IMR-90 (cell line): Measurements from ENCODE around the gene SART1. TPM values are rescaled to one million over a fixed set of nuclear protein-coding genes. Genes with fewer than 3 reads are reported as not detected.

Experiments
- ATAC-seq: fragments of 200-7000 bp; cut with Tn5 transposase; 2 replicates; pipeline ENCODE4 v1.9.1; 2020; ENCODE audit warnings: low read depth, mild to moderate bottlenecking, moderate library complexity
- BruUV-seq: library from RNA; stranded (reverse); fragments of 400-500 nt; replicated peaks from 2 replicates; lab custom pipeline; 2021; lab: Mats Ljungman, UMichigan
- CTCF ChIA-PET: fragments of 300-600 bp; formaldehyde crosslinking; extraction: SDS; loops from one replicate; lab custom pipeline; 2021; ENCODE audit warnings: antibody characterized with exemption; lab: Yijun Ruan, JAX
- POLR2A ChIA-PET: fragments of 300-600 bp; sonication (Branson Sonifier 250); formaldehyde crosslinking; loops from one replicate; lab custom pipeline; 2022; ENCODE audit warnings: antibody characterized with exemption; ENCODE audit not compliant: unreplicated experiment; lab: Charles Lee
- DNase-seq: peaks from one replicate; pipeline ENCODE4 v3.0.0; 2013
- H2AFZ ChIP-seq: replicated peaks from 2 replicates; pipeline ENCODE3; 2013; ENCODE audit warnings: low read length, mild to moderate bottlenecking; ENCODE audit not compliant: poor library complexity
- H2AK5ac ChIP-seq: 2 replicates; pipeline ENCODE4 v1.6.1; 2013; ENCODE audit warnings: low read depth, low read length, inconsistent platforms
- H2AK9ac ChIP-seq: replicated peaks from 2 replicates; pipeline ENCODE3; 2013; ENCODE audit warnings: mild to moderate bottlenecking, low read depth, low read length, moderate library complexity; ENCODE audit not compliant: poor library complexity
- H2BK120ac ChIP-seq: 2 replicates; pipeline ENCODE4 v1.6.1; 2013; ENCODE audit warnings: low read depth, low read length, inconsistent platforms
- H2BK15ac ChIP-seq: 3 replicates; pipeline ENCODE4 v1.6.1; 2013; ENCODE audit warnings: low read depth, low read length, inconsistent platforms
- H2BK20ac ChIP-seq: 2 replicates; pipeline ENCODE4 v1.6.1; 2013; ENCODE audit warnings: low read depth, mild to moderate bottlenecking, inconsistent platforms, low read length, moderate library complexity
- H2BK5ac ChIP-seq: 2 replicates; pipeline ENCODE4 v1.6.1; 2013; ENCODE audit warnings: mild to moderate bottlenecking, low read depth, low read length, inconsistent platforms; ENCODE audit not compliant: poor library complexity, severe bottlenecking
- H3K14ac ChIP-seq: replicated peaks from 2 replicates; pipeline ENCODE4 v1.6.1; 2013; ENCODE audit warnings: low read depth, low read length, inconsistent platforms
- H3K18ac ChIP-seq: 2 replicates; pipeline ENCODE4 v1.6.1; 2013; ENCODE audit warnings: low read depth, low read length, control low read depth
- H3K23ac ChIP-seq: 2 replicates; pipeline ENCODE4 v1.6.1; 2013; ENCODE audit warnings: low read depth, low read length, inconsistent platforms
- H3K27ac ChIP-seq: 2 replicates; pipeline ENCODE4 v1.5.1; 2013; ENCODE audit warnings: mild to moderate bottlenecking, control low read depth, low read length; ENCODE audit not compliant: insufficient read depth
- H3K27me3 ChIP-seq: 2 replicates; pipeline ENCODE4 v1.6.1; 2013; ENCODE audit warnings: low read length; ENCODE audit not compliant: control insufficient read depth, insufficient read depth
- H3K36me3 ChIP-seq: 2 replicates; pipeline ENCODE4 v1.6.1; 2013; ENCODE audit warnings: low read length, mixed read lengths; ENCODE audit not compliant: control insufficient read depth, insufficient read depth
- H3K4ac ChIP-seq: 2 replicates; pipeline ENCODE4 v1.6.1; 2013; ENCODE audit warnings: low read depth, low read length, inconsistent platforms
- H3K4me1 ChIP-seq: 2 replicates; pipeline ENCODE4 v1.6.1; 2013; ENCODE audit warnings: low read length, mixed read lengths; ENCODE audit not compliant: control insufficient read depth, insufficient read depth
- H3K4me2 ChIP-seq: 2 replicates; pipeline ENCODE4 v1.6.1; 2013; ENCODE audit warnings: low read depth, mild to moderate bottlenecking, control low read depth, low read length, moderate library complexity
- H3K4me3 ChIP-seq: 2 replicates; pipeline ENCODE4 v1.5.1; 2013; ENCODE audit warnings: low read depth, mild to moderate bottlenecking, control low read depth, low read length, moderate library complexity; ENCODE audit not compliant: insufficient read depth
- H3K56ac ChIP-seq: 2 replicates; pipeline ENCODE4 v1.6.1; 2013; ENCODE audit warnings: low read length, inconsistent platforms; ENCODE audit not compliant: insufficient read depth; ENCODE audit errors: extremely low read depth
- H3K79me1 ChIP-seq, 2 experiments: 2 replicates each; pipeline ENCODE4 v1.6.1; 2013; ENCODE audit warnings: low read length in 2 of 2, inconsistent platforms in 1 of 2, low read depth in 1 of 2
- H3K9ac ChIP-seq: 2 replicates; pipeline ENCODE4 v1.6.1; 2013; ENCODE audit warnings: low read depth, low read length, control low read depth
- H3K9me1 ChIP-seq: 2 replicates; pipeline ENCODE4 v1.6.1; 2013; ENCODE audit warnings: low read length, inconsistent platforms; ENCODE audit not compliant: insufficient read depth
- H3K9me3 ChIP-seq: 2 replicates; pipeline ENCODE4 v1.6.1; 2013; ENCODE audit warnings: low read length; ENCODE audit not compliant: control insufficient read depth, insufficient read depth
- H4K20me1 ChIP-seq: 2 replicates; pipeline ENCODE4 v1.6.1; 2013; ENCODE audit warnings: low read length, inconsistent platforms; ENCODE audit not compliant: insufficient read depth
- H4K5ac ChIP-seq: 2 replicates; pipeline ENCODE4 v1.6.1; 2013; ENCODE audit warnings: mild to moderate bottlenecking, low read depth, low read length, control low read depth
- H4K8ac ChIP-seq, 2 experiments: 2 replicates each; pipeline ENCODE4 v1.6.1; 2013; ENCODE audit warnings: low read depth in 2 of 2, low read length in 2 of 2, control low read depth in 1 of 2, inconsistent platforms in 1 of 2
- H4K91ac ChIP-seq: 2 replicates; pipeline ENCODE4 v1.6.1; 2013; ENCODE audit warnings: low read depth, low read length, inconsistent platforms; ENCODE audit not compliant: insufficient read depth
- BHLHE40 ChIP-seq: fragments of 150-350 bp; IDR thresholded peaks from 2 replicates; pipeline ENCODE4 v1.6.1; 2016; ENCODE audit warnings: mild to moderate bottlenecking, low read depth, low read length
- CEBPB ChIP-seq: IDR thresholded peaks from 2 replicates; pipeline ENCODE4 v1.6.1; 2012; ENCODE audit warnings: low read depth, low read length, improper control_type of control experiment
- CHD1 ChIP-seq: IDR thresholded peaks from 2 replicates; pipeline ENCODE4 v1.6.1; 2012; ENCODE audit warnings: low read depth, low read length, improper control_type of control experiment
- CTCF ChIP-seq: conservative IDR thresholded peaks from 2 replicates; pipeline ENCODE4 v1.5.1; 2012; ENCODE audit warnings: mild to moderate bottlenecking, low read depth, low read length, improper control_type of control experiment
- FOS ChIP-seq: fragments of 150-350 bp; IDR thresholded peaks from 2 replicates; pipeline ENCODE4 v1.6.1; 2016; ENCODE audit warnings: low read depth, low read length
- MAFK ChIP-seq: IDR thresholded peaks from 2 replicates; pipeline ENCODE4 v1.6.1; 2012; ENCODE audit warnings: low read depth, low read length, improper control_type of control experiment
- MAZ ChIP-seq: IDR thresholded peaks from 2 replicates; pipeline ENCODE4 v1.6.1; 2012; ENCODE audit warnings: low read depth, mild to moderate bottlenecking, low read length, improper control_type of control experiment, moderate library complexity, borderline replicate concordance
- MXI1 ChIP-seq: IDR thresholded peaks from 2 replicates; pipeline ENCODE4 v1.6.1; 2012; ENCODE audit warnings: low read depth, mild to moderate bottlenecking, low read length, moderate library complexity, borderline replicate concordance
- NFE2L2 ChIP-seq: fragments of 150-350 bp; IDR thresholded peaks from 2 replicates; pipeline ENCODE4 v1.6.1; 2016; ENCODE audit warnings: low read depth, mild to moderate bottlenecking, low read length
- RAD21 ChIP-seq: IDR thresholded peaks from 2 replicates; pipeline ENCODE4 v1.6.1; 2012; ENCODE audit warnings: low read length, improper control_type of control experiment
- RCOR1 ChIP-seq: IDR thresholded peaks from 2 replicates; pipeline ENCODE4 v1.6.1; 2012; ENCODE audit warnings: mild to moderate bottlenecking, low read length, improper control_type of control experiment; ENCODE audit not compliant: insufficient replicate concordance
- RFX5 ChIP-seq: IDR thresholded peaks from 2 replicates; pipeline ENCODE4 v1.8.0; 2012; ENCODE audit warnings: low read depth, mild to moderate bottlenecking, low read length, moderate library complexity
- SMC3 ChIP-seq: fragments of 150-350 bp; IDR thresholded peaks from 2 replicates; pipeline ENCODE4 v1.6.1; 2016; ENCODE audit warnings: low read depth, mild to moderate bottlenecking, antibody characterized with exemption, low read length, moderate library complexity
- USF2 ChIP-seq: fragments of 150-350 bp; IDR thresholded peaks from 2 replicates; pipeline ENCODE4 v1.6.1; 2017; ENCODE audit warnings: mild to moderate bottlenecking, antibody characterized with exemption, low read length, low read depth
- WGBS, 2 experiments: methylation state at CpG; one replicate each; pipeline versions ENCODE4 v1.1.5 to v1.1.7; 2013; ENCODE audit warnings: missing lambda C conversion rate in 2 of 2; ENCODE audit not compliant: insufficient read length in 1 of 2; ENCODE audit errors: extremely low coverage in 2 of 2; 5-methylcytosine and 5-hydroxymethylcytosine counted together
- dilution Hi-C: fragments of 300-500 bp; cut with HindIII; formaldehyde crosslinking; loops from one replicate; pipeline ENCODE4 v1.14.3; 2018; ENCODE audit warnings: low sequenced_read_pairs; ENCODE audit not compliant: unreplicated experiment
- in situ Hi-C: fragments of 300-500 bp; cut with MboI; formaldehyde crosslinking; loops from 3 replicates; pipeline ENCODE4 v1.14.3; 2019; ENCODE audit warnings: low sequenced_read_pairs, inconsistent platforms, mixed read lengths
- intact Hi-C: fragments of 100-400 bp; cut with micrococcal nuclease; formaldehyde crosslinking; loops from 2 replicates; pipeline ENCODE4 v1.10.0; 2022
- polyA plus RNA-seq, 3 experiments: library from polyadenylated mRNA; depleted of rRNA; stranded (reverse); fragments of >200 nt; gene quantifications; 2 replicates each; pipeline ENCODE4 v1.2.3, GENCODE V29; 2012; ENCODE audit warnings: low replicate concordance in 1 of 3
- total RNA-seq: library from RNA; depleted of rRNA; stranded (reverse); fragments of >200 nt; gene quantifications from 2 replicates; pipeline ENCODE4 v1.2.3, GENCODE V29; 2012

The SART1 gene
- total and polyA plus RNA-seq, 2 of the 4 experiments (the other 2 are of a cell fraction) = 25.5 to 43.5 TPM

- Histone ChIP-seq H4K5ac (no peak overlapping the region), H2BK5ac (no peak overlapping the region), H2AFZ (no peak overlapping the region), H4K91ac (no peak overlapping the region), H3K4me1 (peaks cover 8% of the 10 kb centered on the region), H3K14ac (no peak overlapping the region), H2BK20ac (no peak overlapping the region), H2AK5ac (no peak overlapping the region), H2BK15ac (no peak overlapping the region), H4K20me1 (peaks cover under 1% of the 10 kb centered on the region; the same call in 1 of the 2 replicates), H3K79me1 (peaks cover 7 to 25% of the 10 kb centered on the region in 2 experiments), H3K4ac (no peak overlapping the region), H3K18ac (no peak overlapping the region), H3K4me2 (no peak overlapping the region), H3K56ac (no peak overlapping the region), H3K27me3 (no peaks in the 10 kb centered on the region), H4K8ac (no peak overlapping the region), H2BK120ac (no peak overlapping the region), H3K9ac (no peak overlapping the region), H3K4me3 (no peak overlapping the region), H2AK9ac (no peak overlapping the region), H3K23ac (no peak overlapping the region), H3K36me3 (no peaks in the 10 kb centered on the region), H3K27ac (no peak overlapping the region), H3K9me1 (peaks cover 5% of the 10 kb centered on the region; the same call in 1 of the 2 replicates), H3K9me3 (no peaks in the 10 kb centered on the region)
- ATAC-seq (no peak), DNase-seq (no peak)
- no TSS peak for BruUV-seq
- dilution Hi-C loops (no loop called here), intact Hi-C loops (no loop called here), in situ Hi-C loops (no loop called here)
- POLR2A ChIA-PET = no interaction called here
- TF ChIP-seq CEBPB = no peak
- no peak for TF ChIP-seq FOS
- no peak for TF ChIP-seq MXI1
- no peak for TF ChIP-seq RCOR1
- no peak for TF ChIP-seq USF2
- TF ChIP-seq MAZ = no peak
- TF ChIP-seq RAD21 = no peak
- TF ChIP-seq NFE2L2 = no peak
- TF ChIP-seq SMC3 = no peak
- no peak for TF ChIP-seq CHD1
- TF ChIP-seq CTCF = no peak
- TF ChIP-seq RFX5 = no peak
- TF ChIP-seq MAFK = no peak
- no peak for TF ChIP-seq BHLHE40
- CTCF ChIA-PET = no interaction called here
- WGBS, 2 experiments = 83% methylated on average over 2 of the region's 17 CpGs; no CpG with 5 or more reads in 1 of the 2 experiments
Measured at GRCh38 chr11:65958774-65959420, 2.6 kb upstream of the SART1 start.
